KMS-11 (cell line): ENCODE measurements around the gene TBCE.

Experiments used
- H2AFZ ChIP-seq: fragments of 200-600 bp; sonication (generic); 2 replicates; pipeline ENCODE4 v1.6.1; 2016; ENCODE audit warnings: antibody characterized with exemption, mixed run types, low read depth
- H3K27ac ChIP-seq: fragments of 200-600 bp; sonication (generic); 2 replicates; pipeline ENCODE4 v1.6.1; 2016; ENCODE audit warnings: mild to moderate bottlenecking, mixed run types
- H3K27me3 ChIP-seq: fragments of 200-600 bp; sonication (generic); 2 replicates; pipeline ENCODE4 v1.6.1; 2017; ENCODE audit warnings: mild to moderate bottlenecking, low read depth, mixed run types, moderate library complexity; ENCODE audit not compliant: insufficient read depth
- H3K36me3 ChIP-seq: fragments of 200-600 bp; sonication (generic); 2 replicates; pipeline ENCODE4 v1.6.1; 2017; ENCODE audit warnings: mild to moderate bottlenecking, mixed run types; ENCODE audit not compliant: insufficient read depth
- H3K4me1 ChIP-seq: fragments of 200-600 bp; sonication (generic); 2 replicates; pipeline ENCODE4 v1.6.1; 2016; ENCODE audit warnings: mild to moderate bottlenecking, low read depth, mixed run types; ENCODE audit not compliant: poor library complexity, severe bottlenecking
- H3K4me2 ChIP-seq: fragments of 200-600 bp; sonication (generic); 2 replicates; pipeline ENCODE4 v1.7.0; 2016; ENCODE audit warnings: mild to moderate bottlenecking, mixed run types
- H3K4me3 ChIP-seq: fragments of 200-600 bp; sonication (generic); IDR thresholded peaks from 2 replicates; pipeline ENCODE4 v1.6.1; 2017; ENCODE audit warnings: low read depth, low read length, mixed read lengths; ENCODE audit not compliant: insufficient read depth
- H3K79me2 ChIP-seq: fragments of 200-600 bp; sonication (generic); 2 replicates; pipeline ENCODE4 v1.6.1; 2016; ENCODE audit warnings: low read depth, mixed run types; ENCODE audit not compliant: insufficient read depth
- H3K9ac ChIP-seq: fragments of 200-600 bp; sonication (generic); 2 replicates; pipeline ENCODE4 v1.6.1; 2016; ENCODE audit warnings: mild to moderate bottlenecking, mixed run types
- H4K20me1 ChIP-seq: fragments of 200-600 bp; sonication (generic); 2 replicates; pipeline ENCODE4 v1.6.1; 2016; ENCODE audit warnings: mild to moderate bottlenecking, mixed run types; ENCODE audit not compliant: insufficient read depth
- CTCF ChIP-seq: fragments of 200-600 bp; sonication (generic); conservative IDR thresholded peaks from 2 replicates; pipeline ENCODE4 v1.6.1; 2017; ENCODE audit warnings: low read depth, mild to moderate bottlenecking, antibody characterized with exemption, low read length, moderate library complexity, mixed read lengths

The TBCE gene

GRCh38 chr1:235325139-235325538, 42.1 kb upstream of the TBCE start:
- TF ChIP-seq CTCF, result no peak
- Histone ChIP-seq H3K27ac (no peak overlapping the region), H3K36me3 (no peaks in the 10 kb centered on the region), H3K4me2 (peak overlapping the region; percentile 93), H4K20me1 (peaks cover 32% of the 10 kb centered on the region), H3K4me1 (peaks cover 21% of the 10 kb centered on the region), H3K9ac (no peak overlapping the region), H3K79me2 (peaks cover 86% of the 10 kb centered on the region), H3K4me3 (peak overlapping the region; percentile 5), H3K27me3 (no peaks in the 10 kb centered on the region), H2AFZ (no peak overlapping the region)

- no peak overlapping the region; the same call in 1 of the 2 replicates for H3K27ac ChIP-seq
- H3K9ac ChIP-seq, result peak overlapping the region; percentile 75; the same call in 1 of the 2 replicates
- no peak overlapping the region for H2AFZ ChIP-seq
- peaks cover 32% of the 10 kb centered on the region for H4K20me1 ChIP-seq
- H3K4me3 ChIP-seq, result peak overlapping the region; percentile 5
- TF ChIP-seq CTCF, result no peak
- peaks cover 28% of the 10 kb centered on the region for H3K4me1 ChIP-seq
- no peaks in the 10 kb centered on the region for H3K36me3 ChIP-seq
- no peaks in the 10 kb centered on the region for H3K27me3 ChIP-seq
- peak overlapping the region; percentile 93 for H3K4me2 ChIP-seq
- H3K79me2 ChIP-seq, result peaks cover 86% of the 10 kb centered on the region
These were observed 41.4 kb upstream of the TBCE start for GRCh38 chr1:235325854-235326253.

- Histone ChIP-seq H4K20me1 (peaks cover 28% of the 10 kb centered on the region), H3K27me3 (no peaks in the 10 kb centered on the region), H3K9ac (peak overlapping the region; percentile 75), H3K27ac (peak overlapping the region; percentile 67), H3K4me2 (peak overlapping the region; percentile 93), H3K79me2 (peaks cover 86% of the 10 kb centered on the region), H3K36me3 (no peaks in the 10 kb centered on the region), H3K4me3 (peak overlapping the region; percentile 88), H3K4me1 (peaks cover 38% of the 10 kb centered on the region), H2AFZ (peak overlapping the region; percentile 32)
- TF ChIP-seq CTCF, result no peak
These were observed 40.3 kb upstream of the TBCE start for GRCh38 chr1:235326719-235327558.

- Histone ChIP-seq H3K4me3 (peak within 1 kb of the TSS; percentile 88), H3K36me3 (no peaks in the 10 kb centered on the region), H3K4me2 (peak within 1 kb of the TSS; percentile 93), H4K20me1 (peaks cover 27% of the 10 kb centered on the region), H3K27ac (peak within 1 kb of the TSS; percentile 67), H3K9ac (peak within 1 kb of the TSS; percentile 75), H3K79me2 (peaks cover 86% of the 10 kb centered on the region), H3K27me3 (no peaks in the 10 kb centered on the region), H3K4me1 (peaks cover 42% of the 10 kb centered on the region), H2AFZ (peak within 1 kb of the TSS; percentile 67)
- no peak for TF ChIP-seq CTCF
These were observed 39.5 kb upstream of the TBCE start, which contains the start of gene ARID4B for GRCh38 chr1:235327559-235328270. Gene ARID4B (minus strand): TSS chr1:235328179. CDS start chr1:235326919, 1,260 bp downstream.
